ENCODE measurements around the gene PRPSAP1. TPM values are rescaled to one million over a fixed set of nuclear protein-coding genes. Genes with fewer than 3 reads are reported as not detected.
"Not testable (repeated sequence)": the region's sequence is repeated elsewhere in the genome, so short reads cannot be mapped to it uniquely, and the experiment has no call there.

The PRPSAP1 gene
- polyA plus RNA-seq, 3 donors: 76.1 to 83.6 (median 80.2) TPM

DNA sequence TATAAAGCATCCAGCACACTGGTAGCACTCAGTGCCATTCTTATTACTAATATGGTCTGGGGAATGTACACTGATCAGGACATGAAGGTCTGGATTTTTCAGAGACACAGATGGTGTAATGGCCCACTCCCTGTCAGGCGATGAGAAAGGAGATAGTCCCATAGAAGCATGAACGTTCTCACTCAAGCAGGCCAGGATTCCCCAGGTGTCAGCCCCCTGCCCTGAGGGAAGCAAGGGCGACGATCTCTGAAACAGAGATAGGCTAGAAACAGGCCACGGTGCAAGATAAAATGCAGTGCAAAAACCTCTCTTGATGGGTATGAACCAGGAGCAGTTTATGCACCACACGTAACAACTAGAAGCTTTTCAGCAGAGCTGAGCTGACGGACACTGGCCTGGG is 10.6 kb downstream of the PRPSAP1 start:
- DNase-seq (ENCODE audit: extremely low read depth in 1 of 11, low read depth in 9 of 11, low spot score in 4 of 11): no peak

DNA sequence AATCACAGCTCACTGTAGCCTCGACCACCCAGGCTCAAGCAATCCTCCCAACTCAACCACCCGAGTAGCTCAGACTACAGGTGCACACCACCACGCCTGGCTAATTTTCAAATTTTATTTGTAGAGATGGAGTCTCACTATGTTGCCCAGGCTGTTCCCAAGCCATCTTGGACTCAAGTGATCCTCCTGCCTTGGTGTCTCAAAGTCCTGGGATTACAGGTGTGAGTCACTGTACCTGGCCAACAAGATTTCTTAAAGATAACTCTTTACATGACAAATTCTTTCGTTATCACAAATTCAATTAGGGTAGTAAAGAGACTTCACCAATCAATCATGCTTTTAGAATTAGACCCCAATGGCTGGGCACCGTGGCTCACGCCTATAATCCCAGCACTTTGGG is 12.4 kb downstream of the PRPSAP1 start:
- no peak for DNase-seq (ENCODE audit: extremely low read depth in 1 of 11, low read depth in 9 of 11, low spot score in 4 of 11)

DNA sequence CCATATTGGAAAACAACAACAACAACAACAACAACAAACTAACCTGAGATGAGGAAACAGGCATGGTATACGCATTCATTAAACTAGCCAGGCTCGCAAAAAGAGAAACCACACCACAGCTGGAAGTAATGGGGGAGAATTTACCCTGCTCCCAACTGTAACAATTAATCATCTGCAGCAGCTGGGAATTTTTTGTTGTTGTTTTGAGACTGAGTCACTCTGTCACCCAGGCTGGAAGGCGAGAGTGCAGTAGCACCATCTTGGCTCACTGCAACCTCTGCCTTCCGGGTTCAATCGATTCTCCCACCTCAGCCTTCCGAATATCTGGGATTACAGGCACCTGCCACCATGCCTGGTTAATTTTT is 16.3 kb downstream of the PRPSAP1 start:
- no peak for DNase-seq (ENCODE audit: extremely low read depth in 1 of 11, low read depth in 9 of 11, low spot score in 4 of 11)

DNA sequence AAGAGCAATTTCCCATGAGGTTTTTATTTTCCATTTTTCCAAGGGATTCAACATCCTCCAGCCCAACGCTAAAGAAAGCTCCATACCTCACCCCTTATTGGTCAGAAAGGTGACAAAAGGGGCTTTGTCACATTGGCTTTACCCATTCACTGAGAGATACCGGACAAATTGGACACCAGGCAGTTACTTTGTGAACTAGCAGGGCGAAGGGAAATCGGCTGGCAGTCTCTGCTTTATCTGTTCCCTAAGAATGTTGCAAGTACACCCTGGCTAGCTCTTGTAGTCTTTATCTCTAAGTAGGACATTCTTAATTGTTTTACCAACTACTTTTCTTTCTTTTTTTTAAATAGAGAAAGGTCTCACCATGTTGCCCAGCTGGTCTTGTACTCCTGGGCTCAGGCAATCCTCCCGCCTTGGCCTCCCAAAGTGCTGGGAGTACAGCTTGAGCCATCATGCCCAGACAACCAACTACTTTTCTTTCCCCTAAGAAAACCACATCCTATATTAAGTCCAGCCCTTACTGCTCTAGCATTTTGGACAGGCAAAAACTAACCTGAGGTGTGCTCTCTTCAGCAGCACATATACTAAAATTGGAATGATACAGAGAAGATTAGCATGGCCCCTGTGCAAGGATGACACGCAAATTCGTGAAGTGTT is 16.8 kb downstream of the PRPSAP1 start:
- no peak for DNase-seq (ENCODE audit: extremely low read depth in 1 of 11, low read depth in 9 of 11, low spot score in 4 of 11)

DNA sequence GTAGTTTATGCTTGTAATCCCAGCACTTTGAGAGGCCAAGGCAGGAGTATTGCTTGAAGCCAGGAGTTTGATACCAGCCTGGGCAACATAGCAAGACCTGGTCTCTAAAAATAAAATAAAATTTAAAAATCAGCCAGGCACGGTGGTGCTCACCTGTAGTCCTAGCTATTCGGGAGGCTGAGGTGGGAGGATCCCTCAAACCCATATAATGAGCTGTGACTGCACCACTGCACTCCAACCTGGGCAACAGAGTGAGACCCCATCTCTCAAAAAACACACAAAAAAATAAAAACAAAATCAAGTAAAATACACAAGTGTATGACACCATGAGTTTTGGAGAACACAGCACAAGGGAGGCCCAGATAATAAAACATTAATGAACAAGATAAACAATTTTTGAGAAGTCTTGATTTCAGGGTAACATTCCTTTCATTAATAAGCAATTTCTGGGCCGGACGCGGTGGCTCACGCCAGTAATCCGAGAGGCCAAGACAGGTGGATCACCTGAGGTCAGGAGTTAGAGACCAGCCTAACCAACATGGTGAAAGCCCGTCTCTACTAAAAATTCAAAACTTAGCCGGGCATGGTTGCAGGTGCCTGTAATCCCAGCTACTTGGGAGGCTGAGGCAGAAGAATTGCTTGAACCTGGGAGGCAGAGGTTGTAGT is 17.9 kb downstream of the PRPSAP1 start:
- DNase-seq (ENCODE audit: extremely low read depth in 1 of 11, low read depth in 9 of 11, low spot score in 4 of 11): no peak

DNA sequence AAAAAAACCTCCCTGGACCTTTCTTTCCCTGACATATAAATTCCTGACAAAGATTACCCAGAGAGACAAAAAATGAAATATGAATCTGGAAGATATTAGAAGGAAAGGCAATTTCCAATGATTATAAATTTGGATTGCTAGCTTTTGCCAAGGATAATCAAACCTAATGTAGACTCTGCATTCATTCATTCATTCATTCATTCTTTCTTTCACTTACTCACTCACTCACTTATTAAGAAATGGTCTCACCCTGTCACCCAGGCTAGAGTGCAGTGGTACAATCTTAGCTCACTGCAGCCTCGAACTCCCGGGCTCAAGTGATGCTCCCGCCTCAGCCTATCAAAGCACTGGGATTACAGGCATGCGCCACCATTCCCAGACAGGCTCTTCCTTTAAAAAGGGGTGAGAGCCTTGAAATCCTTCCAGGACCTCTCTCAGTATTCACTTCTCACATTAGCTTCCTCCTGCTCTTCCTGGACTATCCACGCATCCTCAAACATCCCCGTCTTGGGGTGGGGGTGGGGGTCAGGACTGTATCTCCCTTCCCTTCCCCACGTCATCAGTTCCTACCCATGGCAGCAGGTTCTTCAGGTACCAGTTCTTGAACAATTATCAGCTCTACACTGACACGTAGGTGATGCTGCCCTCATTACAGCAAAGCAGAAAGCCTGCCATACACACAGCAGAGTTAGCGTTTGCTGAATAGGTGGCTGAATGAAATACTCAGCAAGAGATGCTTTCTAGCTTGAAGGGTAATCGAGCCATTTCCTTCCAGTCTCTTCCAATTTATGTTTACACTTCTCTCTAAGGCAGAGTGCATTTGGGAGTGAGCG is 19.8 kb downstream of the PRPSAP1 start:
- no peak for DNase-seq (ENCODE audit: extremely low read depth in 1 of 11, low read depth in 9 of 11, low spot score in 4 of 11)

DNA sequence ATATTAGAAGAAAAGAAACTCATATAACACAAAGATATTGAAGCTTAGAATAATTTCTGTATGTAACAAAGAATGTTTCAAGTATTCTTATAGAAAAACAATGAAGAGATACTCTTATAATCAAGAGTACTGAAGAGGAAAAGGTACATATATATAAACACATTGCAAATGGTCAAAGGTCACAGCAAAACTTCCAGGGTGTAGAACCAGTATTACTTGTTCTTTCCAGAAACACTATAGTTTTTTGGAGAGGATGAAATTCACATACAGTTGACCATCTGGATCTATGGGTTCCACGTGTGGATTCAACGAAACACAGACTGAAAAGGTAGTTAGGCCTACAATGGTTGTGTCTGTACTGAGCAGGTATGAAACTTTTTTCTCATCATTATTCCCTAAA is 22.6 kb downstream of the PRPSAP1 start:
- no peak for DNase-seq (ENCODE audit: extremely low read depth in 1 of 11, low read depth in 9 of 11, low spot score in 4 of 11)

DNA sequence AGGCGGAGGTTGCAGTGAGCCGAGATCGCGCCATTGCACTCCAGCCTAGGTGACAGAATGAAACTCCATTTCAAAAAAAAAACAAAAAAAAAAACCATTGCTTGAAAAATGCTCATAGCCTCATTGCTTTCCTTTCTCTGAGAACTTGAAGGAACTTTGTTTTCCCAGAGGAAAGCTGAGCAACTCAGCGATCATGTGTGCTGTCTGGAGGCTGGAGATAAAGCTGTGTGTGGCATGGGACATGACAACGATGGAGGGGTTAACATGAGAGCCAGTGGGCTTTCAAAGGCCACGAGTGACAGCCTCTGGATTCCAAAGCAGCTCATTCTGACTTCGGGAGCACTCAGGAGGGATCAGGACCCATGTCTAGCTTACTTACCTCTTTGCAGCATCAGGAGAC is 24.1 kb downstream of the PRPSAP1 start:
- no peak for DNase-seq (ENCODE audit: extremely low read depth in 1 of 11, low read depth in 9 of 11, low spot score in 4 of 11)

DNA sequence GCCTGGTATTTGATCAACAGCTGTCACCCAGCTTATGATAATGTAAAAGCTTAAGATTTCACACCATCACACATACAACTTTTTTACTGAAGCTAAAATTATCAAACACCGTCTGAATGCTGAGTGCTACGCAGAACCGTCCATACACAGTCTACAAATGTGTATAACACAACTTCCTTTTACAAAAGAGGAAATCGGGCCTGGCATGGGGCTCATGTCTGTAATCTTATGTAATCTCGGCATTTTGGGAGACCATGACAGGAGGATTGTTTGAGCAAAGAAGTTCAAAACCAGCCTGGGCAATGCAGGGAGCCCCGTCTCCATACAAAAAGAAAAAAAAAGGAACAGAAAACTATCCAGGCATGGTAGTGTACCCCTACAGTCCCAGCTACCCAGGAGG is 26.0 kb downstream of the PRPSAP1 start:
- no peak for DNase-seq (ENCODE audit: extremely low read depth in 1 of 11, low read depth in 9 of 11, low spot score in 4 of 11)

DNA sequence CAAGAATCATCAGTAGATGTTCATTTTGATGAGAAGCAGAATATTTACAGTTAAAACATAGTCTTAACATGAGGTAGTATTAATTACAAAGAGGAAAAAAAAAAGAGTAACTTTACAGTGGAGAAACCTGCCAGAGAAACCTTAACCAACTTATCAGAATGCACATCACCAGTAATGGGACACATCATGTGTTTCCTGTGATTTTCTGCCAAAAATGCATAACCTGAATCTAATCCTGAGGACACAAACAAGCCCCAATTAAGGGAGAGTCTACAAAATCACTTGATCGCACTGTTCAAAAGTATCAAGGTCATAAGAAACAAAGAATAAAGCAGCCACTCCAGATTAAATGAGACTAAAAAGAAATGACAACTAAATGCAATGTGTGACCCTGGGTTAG is 27.4 kb downstream of the PRPSAP1 start:
- no peak for DNase-seq (ENCODE audit: extremely low read depth in 1 of 11, low read depth in 9 of 11, low spot score in 4 of 11)

DNA sequence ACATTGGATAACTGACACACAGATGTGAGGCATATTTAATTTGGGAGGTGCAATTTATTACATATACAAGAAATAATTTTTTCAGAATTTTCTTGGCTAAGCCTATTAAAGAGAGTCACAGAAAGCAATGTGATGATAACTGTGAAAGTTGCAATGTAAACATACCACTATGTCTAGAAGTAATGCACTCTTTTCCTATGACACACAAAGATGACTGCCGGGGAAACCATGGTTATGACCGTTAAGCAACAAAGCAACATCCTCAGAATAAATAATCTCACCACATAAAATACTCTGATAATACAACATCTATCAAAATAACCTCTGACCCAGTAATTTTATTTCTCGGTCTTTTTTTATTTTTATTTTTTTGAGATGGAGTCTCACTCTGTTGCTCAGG is 35.1 kb downstream of the PRPSAP1 start:
- DNase-seq (ENCODE audit: extremely low read depth in 1 of 11, low read depth in 9 of 11, low spot score in 4 of 11): no peak

DNA sequence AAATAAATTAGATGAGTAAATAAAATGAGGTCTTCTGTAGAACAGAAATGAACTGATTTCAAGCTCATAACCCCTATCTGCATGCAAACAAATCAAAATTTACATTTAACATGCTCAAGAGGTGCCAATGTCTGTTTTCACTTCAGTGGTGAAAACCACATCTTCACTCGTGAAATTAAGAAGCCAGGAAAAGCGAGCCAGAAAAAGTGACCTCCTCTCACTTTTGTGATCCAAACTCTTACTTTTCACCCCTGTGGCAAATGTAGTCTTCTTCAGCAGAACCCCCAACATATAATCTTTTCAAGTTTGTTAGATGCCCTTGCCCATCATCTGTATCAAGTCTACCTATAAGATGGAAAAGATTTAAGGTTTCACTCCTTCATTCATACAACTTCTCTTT is 36.2 kb downstream of the PRPSAP1 start:
- no peak for DNase-seq (ENCODE audit: extremely low read depth in 1 of 11, low read depth in 9 of 11, low spot score in 4 of 11)

DNA sequence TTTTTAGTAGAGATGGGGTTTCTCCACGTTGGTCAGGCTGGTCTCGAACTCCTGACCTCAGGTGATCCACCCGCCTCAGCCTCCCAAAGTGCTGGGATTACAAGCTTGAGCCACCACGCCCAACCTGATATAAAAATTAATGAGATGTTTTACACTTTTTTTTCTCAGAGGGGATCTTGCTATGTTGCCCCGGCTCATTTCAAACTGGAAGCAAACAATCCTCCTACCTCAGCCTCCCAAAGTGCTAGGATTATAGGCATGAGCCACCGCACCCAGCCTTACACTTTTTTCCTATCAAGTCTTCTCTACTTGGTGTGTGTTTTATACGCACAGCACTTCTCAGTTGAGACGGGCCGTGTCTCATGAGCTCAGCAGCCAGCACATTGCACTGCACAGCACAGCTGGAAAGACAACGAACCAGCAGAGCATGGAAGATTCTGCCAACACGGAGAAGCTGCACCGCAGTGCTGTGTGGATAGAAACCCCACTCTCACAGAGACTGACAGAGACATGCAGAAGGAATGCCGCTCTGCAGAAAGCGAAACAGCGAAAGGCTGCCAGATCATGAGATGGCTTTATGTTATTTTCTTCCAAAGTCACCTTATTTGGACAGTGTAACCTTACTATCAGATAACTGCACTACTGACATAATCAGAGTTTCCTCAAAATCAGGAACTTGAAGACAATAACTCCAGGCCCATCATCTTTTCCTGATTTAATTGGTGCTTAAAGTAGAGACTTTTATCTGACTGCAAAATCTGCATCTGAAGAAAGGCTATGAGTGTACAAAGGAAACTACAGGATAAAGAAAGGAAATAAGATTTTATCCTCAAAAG is 39.1 kb downstream of the PRPSAP1 start:
- DNase-seq (ENCODE audit: extremely low read depth in 1 of 11, low read depth in 9 of 11, low spot score in 4 of 11): no peak

DNA sequence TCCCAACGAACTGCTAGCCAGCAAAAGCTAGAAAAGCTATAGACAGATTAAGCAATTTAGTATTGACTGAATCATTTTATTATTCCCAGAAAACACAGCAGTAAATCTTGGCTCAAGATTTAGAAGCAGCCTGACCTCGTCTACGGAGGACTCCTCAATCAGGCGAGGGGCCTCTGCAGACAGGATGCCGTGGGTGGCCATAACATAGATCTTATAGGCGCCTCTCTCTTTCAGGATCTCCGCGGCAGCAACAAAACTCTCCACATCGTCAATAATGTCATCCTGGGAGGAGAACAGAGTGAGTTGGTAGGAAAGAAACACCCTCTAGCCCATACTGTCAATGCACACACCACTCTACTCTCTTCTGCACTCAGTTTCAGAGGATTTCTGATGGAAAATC is 41.0 kb downstream of the PRPSAP1 start:
- no peak for DNase-seq (ENCODE audit: extremely low read depth in 1 of 11, low read depth in 9 of 11, low spot score in 4 of 11)

DNA sequence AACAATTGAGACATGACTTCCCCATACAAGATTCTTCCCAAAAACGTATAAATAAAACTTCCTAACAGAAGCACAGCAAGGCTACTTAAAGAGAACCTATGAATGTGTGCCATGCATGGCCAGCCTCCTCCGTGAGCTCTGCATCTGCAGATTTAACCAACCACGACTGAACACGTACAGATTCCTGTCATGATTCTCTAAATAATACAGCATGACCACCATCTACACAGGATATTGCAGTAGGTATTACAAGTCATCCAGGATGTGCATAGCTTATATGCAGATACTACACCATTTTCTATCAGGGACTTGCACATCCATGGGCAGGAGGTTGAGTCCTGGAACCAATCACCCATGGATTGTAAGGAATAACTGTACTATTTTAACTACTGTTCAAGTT is 44.3 kb downstream of the PRPSAP1 start:
- no peak for DNase-seq (ENCODE audit: extremely low read depth in 1 of 11, low read depth in 9 of 11, low spot score in 4 of 11)

DNA sequence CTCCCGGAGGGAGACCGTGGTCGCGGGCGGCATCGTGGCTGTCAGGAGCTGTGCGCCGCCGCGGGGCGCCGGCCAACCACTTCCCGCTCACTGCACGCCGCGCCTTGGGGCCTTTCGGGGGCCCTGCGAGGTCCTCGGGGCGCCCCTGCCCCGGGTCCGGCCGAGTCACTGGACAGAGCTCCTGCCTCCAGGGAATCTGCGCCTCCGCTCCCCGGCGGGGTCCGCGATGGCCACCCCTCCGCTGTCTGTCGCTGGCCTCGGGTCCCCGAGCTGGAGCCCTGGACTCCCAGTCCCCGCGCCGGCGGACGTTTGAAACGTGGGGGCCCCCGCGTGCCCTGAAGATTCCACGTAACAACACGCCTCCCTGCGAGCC is 45.8 kb downstream of the PRPSAP1 start, which contains the start of gene QRICH2:
Gene QRICH2 (minus strand): TSS at position 311 of the 373 bp plus-strand sequence. CDS start 278 bp downstream, at position 33.
- no peak for DNase-seq (ENCODE audit: extremely low read depth in 1 of 11, low read depth in 9 of 11, low spot score in 4 of 11)

DNA sequence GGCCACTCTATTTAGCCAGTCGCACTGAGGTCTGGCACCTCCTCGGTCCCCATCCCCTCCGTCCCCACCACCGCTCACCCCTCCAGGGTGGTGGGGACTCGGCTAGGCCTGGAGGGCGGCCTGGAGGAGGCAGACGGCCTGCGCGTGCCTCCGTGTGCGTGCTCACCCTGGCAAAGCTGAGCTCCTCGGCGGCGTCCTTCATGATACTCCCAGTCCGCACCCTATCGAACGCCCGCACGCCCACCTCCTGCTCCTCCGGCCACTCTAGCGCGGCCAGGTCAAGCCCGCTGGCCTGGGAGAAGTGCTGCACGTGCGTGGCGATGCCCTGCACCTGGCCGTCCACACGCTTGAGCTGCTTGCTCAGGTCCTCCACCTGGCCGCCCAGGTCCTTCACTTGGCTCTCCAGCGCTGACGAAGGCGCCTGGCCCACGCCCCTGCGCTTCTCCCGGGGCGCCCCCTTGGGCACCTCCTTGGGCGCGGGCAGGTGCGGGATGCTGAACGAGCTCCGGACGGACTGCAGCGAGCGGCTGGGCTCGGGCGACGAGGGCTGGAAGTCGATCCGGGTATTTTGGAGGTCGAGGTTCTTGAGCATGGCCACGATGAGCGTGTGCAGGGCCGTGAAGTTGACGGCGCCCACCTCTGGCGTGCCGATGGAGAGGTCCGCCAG is 46.3 kb downstream of the PRPSAP1 start:
- no peak for DNase-seq (ENCODE audit: extremely low read depth in 1 of 11, low read depth in 9 of 11, low spot score in 4 of 11)

DNA sequence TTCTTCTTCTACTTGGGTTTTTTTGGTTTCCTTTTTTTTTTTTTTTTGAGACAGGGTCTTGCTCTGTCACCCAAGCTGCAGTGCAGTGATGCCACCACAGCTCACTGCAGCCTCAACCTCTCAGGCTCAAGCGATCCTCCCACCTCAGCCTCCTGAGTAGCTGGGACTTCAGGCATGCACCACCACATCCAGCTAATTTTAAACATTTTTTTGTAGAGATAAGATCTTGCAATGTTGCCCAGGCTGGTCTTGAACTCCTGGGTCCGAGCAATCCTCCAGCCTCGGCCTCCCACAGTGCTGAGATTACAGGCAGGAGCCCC is 48.6 kb downstream of the PRPSAP1 start:
- DNase-seq (ENCODE audit: extremely low read depth in 1 of 11, low read depth in 9 of 11, low spot score in 4 of 11): not testable (repeated sequence)

Data from renal cortex interstitium (tissue), 11 donors.